Activated effector memory CD4-positive, alpha-beta T cell treated with anti-CD3 and anti-CD28 coated beads, Interleukin-2, amount 50 U/mL, for 16 hours (primary cell): Measurements from ENCODE around the gene PTPRN2.
"Not testable (repeated sequence)": the region's sequence is repeated elsewhere in the genome, so short reads cannot be mapped to it uniquely, and the experiment has no call there.

ENCODE experiments used
- DNase-seq: peaks from one replicate; pipeline ENCODE4 v3.0.0-alpha.2; 2020

Gene PTPRN2

DNA sequence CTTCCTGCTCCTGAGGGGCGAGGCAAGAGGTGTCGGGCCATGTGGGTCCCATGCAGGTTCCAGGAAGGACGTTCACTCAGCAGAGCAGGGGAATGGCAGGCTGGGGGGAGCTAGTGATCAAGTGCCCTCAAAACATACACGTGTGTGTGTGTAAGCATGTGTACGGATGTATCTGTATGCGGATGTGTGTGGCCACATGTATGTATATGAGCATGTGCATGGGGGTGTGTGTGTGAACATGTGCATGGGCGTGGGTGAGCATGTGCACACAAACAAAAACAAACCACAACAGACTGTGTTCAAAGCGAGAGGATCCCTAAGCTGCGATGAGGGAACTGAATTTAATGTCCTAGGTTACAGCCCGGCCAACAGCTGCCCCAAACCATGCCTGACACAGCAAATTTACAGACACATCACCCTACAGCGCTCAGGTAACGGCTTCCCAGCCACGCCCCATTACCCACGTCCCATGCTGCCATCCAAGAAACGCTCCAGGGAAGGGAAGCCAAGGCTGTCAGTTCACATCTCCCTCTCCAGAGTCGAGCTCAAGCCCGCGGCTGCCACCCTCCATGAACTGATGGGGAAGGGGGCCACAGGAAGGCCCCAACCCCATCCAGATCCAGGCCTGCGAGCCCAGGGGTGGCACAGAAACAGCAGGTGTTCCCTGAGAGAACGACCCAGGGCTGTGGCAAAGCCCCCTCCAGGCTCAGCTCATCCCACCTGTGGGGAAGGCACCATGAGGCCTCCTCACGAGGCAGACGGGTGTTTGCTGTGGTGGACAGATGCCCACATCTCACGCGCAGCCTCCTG lies 56.6 kb downstream of the PTPRN2 start:
- no peak for DNase-seq

- DNase-seq = no peak
These were observed 58.2 kb downstream of the PTPRN2 start for GRCh38 chr7:158529181-158530096.

- DNase-seq = no peak
These were observed 59.6 kb downstream of the PTPRN2 start for GRCh38 chr7:158527915-158528502.

GRCh38 chr7:158527495-158527894 lies 60.1 kb downstream of the PTPRN2 start:
- no peak for DNase-seq

GRCh38 chr7:158527038-158527437 lies 60.6 kb downstream of the PTPRN2 start:
- no peak for DNase-seq

DNA sequence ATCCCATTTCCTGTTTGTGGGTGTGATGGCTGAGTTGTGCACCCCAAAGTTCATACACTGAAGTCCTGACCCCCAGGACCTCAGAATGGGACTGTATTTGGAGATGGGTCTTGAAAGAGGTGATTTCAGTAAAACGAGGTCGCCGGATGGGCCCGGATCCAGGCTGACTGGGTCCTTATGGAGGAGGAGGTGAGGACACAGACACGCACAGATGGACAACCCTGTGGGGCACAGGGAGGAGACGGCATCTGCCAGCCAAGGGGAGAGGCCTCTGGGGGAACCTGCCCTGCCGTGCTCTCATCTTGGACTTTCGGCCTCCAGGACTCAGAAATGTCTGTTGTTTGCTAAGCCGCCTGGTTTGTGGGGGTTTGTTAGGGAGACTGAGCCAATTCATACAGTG lies 61.1 kb downstream of the PTPRN2 start:
- no peak for DNase-seq

- DNase-seq = no peak
These were observed 61.8 kb downstream of the PTPRN2 start for GRCh38 chr7:158525648-158526484.

DNA sequence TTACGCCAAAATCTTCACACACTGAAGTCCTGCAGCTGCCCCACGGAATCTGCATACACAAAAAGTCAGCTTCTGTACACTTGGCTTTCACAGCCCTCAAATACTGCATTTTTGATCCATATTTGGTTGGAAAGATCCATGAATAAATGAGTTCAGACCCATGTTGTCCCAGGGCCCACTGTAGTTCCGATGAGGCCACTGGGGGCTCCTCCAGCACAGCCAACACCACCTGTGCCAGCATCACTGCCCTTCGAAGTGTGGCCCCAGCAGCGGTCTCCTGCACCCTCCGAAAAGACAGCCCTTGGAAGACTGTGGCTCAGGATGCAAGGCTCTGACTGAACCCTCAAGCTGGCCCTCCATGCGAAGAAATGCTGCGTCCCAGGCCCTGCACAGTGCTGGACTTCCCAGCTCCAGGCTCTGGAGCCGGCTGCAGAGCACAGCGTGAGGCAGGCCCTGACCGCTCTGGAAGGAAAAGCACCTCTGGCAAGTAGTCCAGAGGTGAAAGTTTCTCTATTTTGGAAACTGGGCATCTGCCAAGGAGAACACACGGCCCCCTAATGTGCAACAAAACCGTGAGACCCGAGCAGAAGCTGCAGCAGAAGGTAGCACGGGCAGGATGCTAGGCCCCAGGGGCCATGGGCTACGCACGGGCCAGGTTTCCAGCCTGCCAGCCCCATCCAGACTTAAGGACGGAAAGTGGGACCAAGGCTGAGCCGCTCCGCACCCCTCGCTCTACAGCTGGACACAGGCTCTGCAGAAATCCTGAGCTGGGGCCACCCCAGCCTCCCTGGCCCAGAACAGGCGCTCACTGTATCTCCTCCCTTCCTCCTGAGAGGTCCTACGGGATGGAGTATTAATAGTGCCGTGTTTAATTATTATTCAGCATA lies 62.6 kb downstream of the PTPRN2 start:
- DNase-seq = no peak

- not testable (repeated sequence) for DNase-seq
These were observed 63.3 kb downstream of the PTPRN2 start for GRCh38 chr7:158524286-158524685.

DNA sequence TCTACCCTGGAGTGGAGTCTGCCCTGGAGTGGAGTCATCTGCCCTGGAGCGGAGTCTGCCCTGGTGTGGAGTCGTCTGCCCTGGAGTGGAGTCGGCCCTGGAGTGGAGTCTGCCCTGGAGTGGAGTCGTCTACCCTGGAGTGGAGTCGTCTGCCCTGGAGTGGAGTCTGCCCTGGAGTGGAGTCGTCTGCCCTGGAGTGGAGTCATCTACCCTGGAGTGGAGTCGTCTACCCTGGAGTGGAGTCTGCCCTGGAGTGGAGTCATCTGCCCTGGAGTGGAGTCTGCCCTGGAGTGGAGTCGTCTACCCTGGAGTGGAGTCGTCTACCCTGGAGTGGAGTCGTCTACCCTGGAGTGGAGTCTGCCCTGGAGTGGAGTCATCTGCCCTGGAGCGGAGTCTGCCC lies 63.7 kb downstream of the PTPRN2 start:
- not testable (repeated sequence) for DNase-seq

DNA sequence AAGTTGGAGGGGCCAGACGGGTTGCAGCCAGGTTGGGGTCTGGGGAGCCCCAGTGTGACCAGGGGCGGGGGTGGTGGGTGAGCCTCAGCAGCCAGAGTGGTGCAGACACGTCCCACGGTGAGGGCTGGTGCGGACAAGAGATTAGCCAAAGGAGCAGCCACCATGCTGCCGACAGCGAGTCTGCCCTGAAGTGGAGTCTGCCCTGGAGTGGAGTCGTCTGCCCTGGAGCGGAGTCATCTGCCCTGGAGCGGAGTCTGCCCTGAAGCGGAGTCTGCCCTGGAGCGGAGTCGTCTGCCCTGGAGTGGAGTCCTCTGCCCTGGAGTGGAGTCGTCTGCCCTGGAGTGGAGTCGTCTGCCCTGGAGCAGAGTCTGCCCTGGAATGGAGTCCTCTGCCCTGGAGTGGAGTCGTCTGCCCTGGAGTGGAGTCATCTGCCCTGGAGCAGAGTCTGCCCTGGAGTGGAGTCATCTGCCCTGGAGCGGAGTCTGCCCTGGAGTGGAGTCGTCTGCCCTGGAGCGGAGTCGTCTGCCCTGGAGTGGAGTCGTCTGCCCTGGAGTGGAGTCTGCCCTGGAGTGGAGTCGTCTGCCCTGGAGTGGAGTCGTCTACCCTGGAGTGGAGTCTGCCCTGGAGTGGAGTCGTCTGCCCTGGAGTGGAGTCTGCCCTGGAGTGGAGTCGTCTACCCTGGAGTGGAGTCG lies 64.3 kb downstream of the PTPRN2 start:
- DNase-seq = not testable (repeated sequence)

DNA sequence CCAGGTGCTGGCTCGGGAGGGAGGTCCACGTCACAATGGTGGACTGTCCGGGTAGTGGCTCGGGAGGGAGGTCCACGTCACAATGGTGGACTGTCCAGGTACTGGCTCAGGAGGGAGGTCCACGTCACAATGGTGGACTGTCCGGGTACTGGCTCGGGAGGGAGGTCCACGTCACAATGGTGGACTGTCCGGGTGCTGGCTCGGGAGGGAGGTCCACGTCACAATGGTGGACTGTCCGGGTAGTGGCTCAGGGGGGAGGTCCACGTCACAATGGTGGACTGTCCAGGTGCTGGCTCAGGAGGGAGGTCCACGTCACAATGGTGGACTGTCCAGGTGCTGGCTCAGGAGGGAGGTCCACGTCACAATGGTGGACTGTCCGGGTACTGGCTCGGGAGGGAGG lies 65.8 kb downstream of the PTPRN2 start:
- DNase-seq = not testable (repeated sequence)

DNA sequence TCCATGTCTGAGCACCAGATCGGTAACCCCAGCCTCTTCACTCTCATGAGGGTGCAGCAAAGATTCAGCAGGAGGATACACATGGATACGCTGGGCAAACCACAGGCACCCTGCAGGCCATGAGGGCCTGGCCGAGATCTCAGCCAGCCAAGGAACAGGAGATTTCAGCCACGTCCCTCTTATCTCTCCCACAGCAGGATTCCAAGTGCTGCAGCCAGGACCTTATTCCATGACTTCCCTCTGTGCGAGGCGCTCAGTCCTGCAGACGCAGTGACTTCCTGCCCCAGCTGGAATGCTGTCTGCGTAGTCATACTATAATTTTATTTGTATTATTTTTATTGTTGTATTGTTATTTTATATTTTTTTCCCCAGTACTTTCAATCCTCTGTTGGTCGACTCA lies 66.8 kb downstream of the PTPRN2 start:
- no peak for DNase-seq

- no peak for DNase-seq
These were observed 67.9 kb downstream of the PTPRN2 start for GRCh38 chr7:158519633-158520174.

- DNase-seq = no peak
These were observed 68.5 kb downstream of the PTPRN2 start for GRCh38 chr7:158518980-158519632.

GRCh38 chr7:158517571-158517970 lies 70.1 kb downstream of the PTPRN2 start:
- DNase-seq = no peak

GRCh38 chr7:158517072-158517471 lies 70.6 kb downstream of the PTPRN2 start:
- no peak for DNase-seq

- DNase-seq = no peak
These were observed 71.1 kb downstream of the PTPRN2 start for GRCh38 chr7:158516524-158516923.

GRCh38 chr7:158512869-158513268 lies 74.8 kb downstream of the PTPRN2 start:
- no peak for DNase-seq

DNA sequence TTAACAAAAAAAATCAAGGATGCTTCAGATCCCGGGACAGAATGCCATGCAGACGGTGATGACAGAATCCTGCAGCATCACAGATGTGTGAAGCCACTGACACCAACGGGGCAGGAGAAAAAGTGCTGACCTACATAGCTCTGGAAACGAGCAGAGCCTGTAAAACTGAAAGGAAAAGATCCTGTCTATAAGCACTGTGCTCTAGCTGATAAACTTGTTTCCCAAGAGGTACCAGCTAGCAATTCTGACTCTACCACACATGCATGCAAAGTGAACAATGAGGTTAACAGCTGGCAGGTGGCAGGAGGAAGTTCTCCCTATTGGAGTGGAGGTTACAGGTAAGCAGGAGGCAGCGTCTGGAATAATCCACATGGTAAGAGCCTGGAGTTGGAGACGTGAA lies 75.6 kb downstream of the PTPRN2 start:
- no peak for DNase-seq
